Neuronal stem cell (in vitro differentiated cells): ENCODE data around the gene SEMA4G.

Experiments
- DNase-seq: peaks from one replicate; pipeline ENCODE4 v3.0.0-alpha.2; 2013; ENCODE audit warnings: low spot score
- H2AFZ ChIP-seq: one replicate; pipeline ENCODE4 v1.6.1; 2013; ENCODE audit warnings: mild to moderate bottlenecking, low read length, inconsistent platforms
- H2AK5ac ChIP-seq: 2 replicates; pipeline ENCODE4 v1.6.1; 2013; ENCODE audit warnings: low read depth, mild to moderate bottlenecking, inconsistent platforms, low read length, moderate library complexity, mixed read lengths
- H2BK120ac ChIP-seq: 2 replicates; pipeline ENCODE4 v1.6.1; 2013; ENCODE audit warnings: low read depth, mild to moderate bottlenecking, inconsistent platforms, low read length, moderate library complexity, mixed read lengths
- H2BK12ac ChIP-seq: one replicate; pipeline ENCODE4 v1.6.1; 2013; ENCODE audit warnings: low read length, inconsistent platforms
- H2BK15ac ChIP-seq: 2 replicates; pipeline ENCODE4 v1.6.1; 2013; ENCODE audit warnings: mild to moderate bottlenecking, low read length, inconsistent platforms, mixed read lengths
- H2BK5ac ChIP-seq: one replicate; pipeline ENCODE4 v1.6.1; 2013; ENCODE audit warnings: inconsistent platforms, mild to moderate bottlenecking, low read length, moderate library complexity
- H3K14ac ChIP-seq: one replicate; pipeline ENCODE4 v1.6.1; 2013; ENCODE audit warnings: low read length, inconsistent platforms
- H3K18ac ChIP-seq: 2 replicates; pipeline ENCODE4 v1.6.1; 2013; ENCODE audit warnings: low read length, inconsistent platforms
- H3K23ac ChIP-seq: 2 replicates; pipeline ENCODE4 v1.6.1; 2013; ENCODE audit warnings: low read depth, mild to moderate bottlenecking, mixed read lengths, low read length, inconsistent platforms; ENCODE audit not compliant: poor library complexity
- H3K27ac ChIP-seq: replicated peaks from 3 replicates; pipeline ENCODE4 v1.5.1; 2013; ENCODE audit warnings: low read length, inconsistent platforms
- H3K27me3 ChIP-seq, 3 experiments: 2 replicates each; pipeline ENCODE4 v1.6.1; 2013; ENCODE audit warnings: low read length in 3 of 3, mild to moderate bottlenecking in 2 of 3, inconsistent platforms in 1 of 3, low read depth in 1 of 3, mixed read lengths in 1 of 3, moderate library complexity in 1 of 3; ENCODE audit not compliant: control insufficient read depth in 3 of 3, insufficient read depth in 3 of 3
- H3K36me3 ChIP-seq, 2 donors: replicated peaks in 1 of 2; 2 replicates each; pipeline ENCODE4 v1.6.1; 2013; ENCODE audit warnings: low read length in 2 of 2; ENCODE audit not compliant: control insufficient read depth in 2 of 2, insufficient read depth in 2 of 2
- H3K4ac ChIP-seq: 2 replicates; pipeline ENCODE4 v1.6.1; 2013; ENCODE audit warnings: inconsistent platforms, mild to moderate bottlenecking, low read length, moderate library complexity
- H3K4me1 ChIP-seq, 2 donors: 1 replicate in 1 of 2; 2 replicates in 1 of 2; pipeline ENCODE4 v1.6.1; 2013; ENCODE audit warnings: low read length in 2 of 2, low read depth in 1 of 2; ENCODE audit not compliant: control insufficient read depth in 2 of 2, insufficient read depth in 1 of 2
- H3K4me2 ChIP-seq: one replicate; pipeline ENCODE4 v1.6.1; 2013; ENCODE audit warnings: mild to moderate bottlenecking, low read length, inconsistent platforms; ENCODE audit not compliant: insufficient read depth, poor library complexity, severe bottlenecking
- H3K4me3 ChIP-seq, 2 donors: 2 replicates each; pipeline ENCODE4 v1.5.1; 2013; ENCODE audit warnings: low read length in 2 of 2, mild to moderate bottlenecking in 2 of 2, inconsistent platforms in 1 of 2, moderate library complexity in 1 of 2
- H3K79me1 ChIP-seq: one replicate; pipeline ENCODE4 v1.6.1; 2013; ENCODE audit warnings: low read depth, mild to moderate bottlenecking, inconsistent platforms, low read length, moderate library complexity
- H3K9ac ChIP-seq: one replicate; pipeline ENCODE4 v1.6.1; 2013; ENCODE audit warnings: mild to moderate bottlenecking, low read depth, low read length, inconsistent platforms; ENCODE audit not compliant: poor library complexity
- H3K9me3 ChIP-seq, 2 donors: replicated peaks in 1 of 2; 2 replicates each; pipeline versions ENCODE3 to v1.6.1; 2013; ENCODE audit warnings: low read length in 2 of 2, mild to moderate bottlenecking in 2 of 2, inconsistent platforms in 1 of 2, low read depth in 1 of 2, mixed read lengths in 1 of 2, moderate library complexity in 1 of 2; ENCODE audit not compliant: control insufficient read depth in 2 of 2, insufficient read depth in 1 of 2
- H4K8ac ChIP-seq: one replicate; pipeline ENCODE4 v1.6.1; 2013; ENCODE audit warnings: low read depth, mild to moderate bottlenecking, inconsistent platforms, low read length, moderate library complexity
- H4K91ac ChIP-seq: one replicate; pipeline ENCODE4 v1.6.1; 2013; ENCODE audit warnings: low read length, low read depth, mild to moderate bottlenecking, inconsistent platforms; ENCODE audit not compliant: poor library complexity
- WGBS, 2 donors: extraction: QIAGEN DNeasy Blood & Tissue Kit; methylation state at CpG; one replicate each; pipeline ENCODE4 v1.1.7; 2013; ENCODE audit warnings: missing lambda C conversion rate in 2 of 2, mixed read lengths in 1 of 2; ENCODE audit not compliant: insufficient read length in 2 of 2, insufficient replicate concordance in 1 of 2; ENCODE audit errors: extremely low coverage in 2 of 2; 5-methylcytosine and 5-hydroxymethylcytosine counted together

The SEMA4G gene

GRCh38 chr10:101008823-101009423, 39.6 kb downstream of the SEMA4G start:
- Histone ChIP-seq H2AFZ (no peak overlapping the region), H3K4me1 (peaks cover 5 to 19% of the 10 kb centered on the region in 2 donors), H4K91ac (no peak overlapping the region), H2AK5ac (peak overlapping the region; percentile 59), H3K27ac (no peak overlapping the region), H4K8ac (peak overlapping the region; percentile 20), H3K18ac (peak overlapping the region; percentile 90), H3K9ac (no peak overlapping the region), H3K27me3 (no peaks in the 10 kb centered on the region), H3K79me1 (peaks cover 6% of the 10 kb centered on the region), H3K4ac (no peak overlapping the region), H3K36me3 (peaks cover 26 to 36% of the 10 kb centered on the region in 2 donors), H3K23ac (peak overlapping the region; percentile 8), H3K14ac (peak overlapping the region; percentile 4), H2BK5ac (peak overlapping the region; percentile 29), H3K4me2 (no peak overlapping the region), H2BK120ac (no peak overlapping the region), H3K9me3 (no peaks in the 10 kb centered on the region), H3K4me3 (peak overlapping the region in 1 of 2 donors; percentile 20), H2BK15ac (peak overlapping the region; percentile 69), H2BK12ac (no peak overlapping the region)
- no peak for DNase-seq
- WGBS, 2 donors: no CpG with 5 or more reads among the region's 6 CpGs

- Histone ChIP-seq H3K4ac (peak overlapping the region; percentile 43), H2AK5ac (peak overlapping the region; percentile 88), H2BK5ac (no peak overlapping the region), H2BK120ac (no peak overlapping the region), H4K8ac (peak overlapping the region; percentile 9), H2BK15ac (peak overlapping the region; percentile 82), H3K4me3 (no peak overlapping the region), H2BK12ac (no peak overlapping the region), H3K4me2 (no peak overlapping the region), H3K14ac (no peak overlapping the region), H3K9ac (no peak overlapping the region), H2AFZ (peak overlapping the region; percentile 17), H3K4me1 (peaks cover 7 to 21% of the 10 kb centered on the region in 2 donors), H3K27ac (no peak overlapping the region), H3K18ac (peak overlapping the region; percentile 68), H3K36me3 (peaks cover 15 to 22% of the 10 kb centered on the region in 2 donors), H3K23ac (no peak overlapping the region), H4K91ac (no peak overlapping the region), H3K27me3 (peaks cover 0 to 9% (median 3%) of the 10 kb centered on the region in 3 experiments), H3K9me3 (peaks cover 0 to 2% of the 10 kb centered on the region in 2 donors), H3K79me1 (peaks cover 4% of the 10 kb centered on the region)
- no CpG with 5 or more reads among the region's 22 CpGs for WGBS, 2 donors
- no peak for DNase-seq
Observed at GRCh38 chr10:101010329-101010728, 41.0 kb downstream of the SEMA4G start.

GRCh38 chr10:101011517-101012423, 42.5 kb downstream of the SEMA4G start:
- H3K27ac ChIP-seq: no peak overlapping the region
- H3K23ac ChIP-seq: peak overlapping the region; percentile 75
- H3K36me3 ChIP-seq: peaks cover 5 to 7% of the 10 kb centered on the region in 2 donors
- peak overlapping the region; percentile 53 for H2AFZ ChIP-seq
- H3K4me1 ChIP-seq: peaks cover 7 to 21% of the 10 kb centered on the region in 2 donors
- peaks cover 2% of the 10 kb centered on the region for H3K79me1 ChIP-seq
- H2BK15ac ChIP-seq: peak overlapping the region; percentile 56
- H3K27me3 ChIP-seq: peaks cover 0 to 23% (median 9%) of the 10 kb centered on the region in 3 experiments
- no peak overlapping the region for H3K14ac ChIP-seq
- no peak overlapping the region for H4K8ac ChIP-seq
- no peak overlapping the region for H3K4me2 ChIP-seq
- no peak overlapping the region for H2BK12ac ChIP-seq
- no peak overlapping the region for H3K4ac ChIP-seq
- no peak for DNase-seq
- H3K9me3 ChIP-seq: peaks cover 0 to 2% of the 10 kb centered on the region in 2 donors
- peak overlapping the region; percentile 27 for H3K9ac ChIP-seq
- WGBS, 2 donors: no CpG with 5 or more reads among the region's 22 CpGs
- peak overlapping the region; percentile 16 for H2BK120ac ChIP-seq
- H4K91ac ChIP-seq: no peak overlapping the region
- H2BK5ac ChIP-seq: no peak overlapping the region
- peak overlapping the region; percentile 84 for H3K18ac ChIP-seq
- peak overlapping the region; percentile 63 for H2AK5ac ChIP-seq
- no peak overlapping the region for H3K4me3 ChIP-seq
